B cell (primary cell): Measurements from ENCODE around the gene DPM2.

ENCODE experiments used
- EZH2 ChIP-seq: IDR thresholded peaks from 2 replicates; pipeline ENCODE4 v1.6.1; 2012; ENCODE audit warnings: borderline replicate concordance, low read depth, mild to moderate bottlenecking, moderate library complexity, low read length; ENCODE audit not compliant: insufficient read depth, poor library complexity, severe bottlenecking
- TF ChIP-seq, protein P1 (sequence below): fragments of 200-600 bp; IDR thresholded peaks from one replicate; pipeline ENCODE4 v1.8.0; 2022; ENCODE audit warnings: antibody characterized with exemption, mild to moderate bottlenecking

- TF ChIP-seq, protein P1, sequence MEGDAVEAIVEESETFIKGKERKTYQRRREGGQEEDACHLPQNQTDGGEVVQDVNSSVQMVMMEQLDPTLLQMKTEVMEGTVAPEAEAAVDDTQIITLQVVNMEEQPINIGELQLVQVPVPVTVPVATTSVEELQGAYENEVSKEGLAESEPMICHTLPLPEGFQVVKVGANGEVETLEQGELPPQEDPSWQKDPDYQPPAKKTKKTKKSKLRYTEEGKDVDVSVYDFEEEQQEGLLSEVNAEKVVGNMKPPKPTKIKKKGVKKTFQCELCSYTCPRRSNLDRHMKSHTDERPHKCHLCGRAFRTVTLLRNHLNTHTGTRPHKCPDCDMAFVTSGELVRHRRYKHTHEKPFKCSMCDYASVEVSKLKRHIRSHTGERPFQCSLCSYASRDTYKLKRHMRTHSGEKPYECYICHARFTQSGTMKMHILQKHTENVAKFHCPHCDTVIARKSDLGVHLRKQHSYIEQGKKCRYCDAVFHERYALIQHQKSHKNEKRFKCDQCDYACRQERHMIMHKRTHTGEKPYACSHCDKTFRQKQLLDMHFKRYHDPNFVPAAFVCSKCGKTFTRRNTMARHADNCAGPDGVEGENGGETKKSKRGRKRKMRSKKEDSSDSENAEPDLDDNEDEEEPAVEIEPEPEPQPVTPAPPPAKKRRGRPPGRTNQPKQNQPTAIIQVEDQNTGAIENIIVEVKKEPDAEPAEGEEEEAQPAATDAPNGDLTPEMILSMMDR, result no peak
- no peak for TF ChIP-seq EZH2
Measured at GRCh38 chr9:127960410-127961154, 22.9 kb upstream of the DPM2 start.
